Measurements from ENCODE around the gene MOB3B.
A peak's percentile ranks its signal among the peaks of the same experiment; 100 is the strongest.
"Not testable (repeated sequence)": the region's sequence is repeated elsewhere in the genome, so short reads cannot be mapped to it uniquely, and the experiment has no call there.

The MOB3B gene

DNA sequence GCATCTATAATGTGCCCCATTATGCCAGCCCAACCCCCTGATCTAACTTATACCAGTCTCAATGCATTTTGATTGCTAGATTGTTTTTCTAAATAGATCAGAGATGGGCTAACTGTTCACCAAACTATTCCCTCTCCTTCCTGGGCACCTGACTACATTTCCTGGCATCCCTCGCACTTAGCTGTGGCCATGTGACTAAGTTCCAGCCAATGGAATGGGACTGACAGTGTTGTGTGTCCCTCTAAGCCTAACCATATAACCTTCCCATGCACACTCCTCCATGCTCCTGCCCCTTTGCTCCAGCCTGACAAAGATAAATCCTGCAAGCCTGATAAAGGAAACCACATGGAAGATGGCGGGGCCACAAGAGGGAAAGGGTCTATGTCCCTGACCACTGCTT is 17.8 kb downstream of the MOB3B start:
- Histone ChIP-seq H3K4me3 (ENCODE audit: low read length) (no peak overlapping the region), H3K27me3 (ENCODE audit: control insufficient read depth, insufficient read depth, low read length) (no peaks in the 10 kb centered on the region), H3K9ac (ENCODE audit: low read length) (no peak overlapping the region), H3K9me3 (ENCODE audit: control insufficient read depth, low read depth, low read length) (no peaks in the 10 kb centered on the region), H3K36me3 (ENCODE audit: control insufficient read depth, low read depth, low read length) (no peaks in the 10 kb centered on the region), H3K4me1 (ENCODE audit: control insufficient read depth, low read depth, low read length) (no peaks in the 10 kb centered on the region), H3K27ac (ENCODE audit: low read length) (no peak overlapping the region)

GRCh38 chr9:27510780-27511179 is 18.8 kb downstream of the MOB3B start:
- no peaks in the 10 kb centered on the region for H3K9me3 ChIP-seq (ENCODE audit: control insufficient read depth, low read depth, low read length)
- no peaks in the 10 kb centered on the region for H3K36me3 ChIP-seq (ENCODE audit: control insufficient read depth, low read depth, low read length)
- H3K27me3 ChIP-seq (ENCODE audit: control insufficient read depth, insufficient read depth, low read length), result no peaks in the 10 kb centered on the region
- no peak overlapping the region for H3K4me3 ChIP-seq (ENCODE audit: low read length)
- no peaks in the 10 kb centered on the region for H3K4me1 ChIP-seq (ENCODE audit: control insufficient read depth, low read depth, low read length)
- no peak overlapping the region for H3K9ac ChIP-seq (ENCODE audit: low read length)
- no peak overlapping the region for H3K27ac ChIP-seq (ENCODE audit: low read length)

DNA sequence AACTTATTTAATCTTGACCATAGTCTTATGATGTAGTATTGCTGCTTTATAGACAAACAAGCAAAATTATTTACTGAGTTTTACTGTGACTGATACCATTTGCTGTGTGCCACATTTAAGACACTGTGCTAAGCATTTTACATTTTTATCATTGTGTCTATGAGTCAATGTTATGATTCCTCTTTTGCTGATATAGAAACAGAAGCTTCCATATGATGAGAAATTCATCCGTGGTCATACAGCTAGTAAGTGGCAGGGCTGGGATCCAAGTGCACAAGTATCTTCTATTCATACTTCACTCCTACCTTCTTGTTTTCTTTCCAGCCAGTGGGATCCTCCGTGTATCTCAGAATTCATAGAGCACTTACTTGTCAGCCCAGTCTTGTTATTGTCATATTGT is 22.6 kb downstream of the MOB3B start:
- no peaks in the 10 kb centered on the region for H3K36me3 ChIP-seq (ENCODE audit: control insufficient read depth, low read depth, low read length)
- no peaks in the 10 kb centered on the region for H3K27me3 ChIP-seq (ENCODE audit: control insufficient read depth, insufficient read depth, low read length)
- H3K9me3 ChIP-seq (ENCODE audit: control insufficient read depth, low read depth, low read length), result no peaks in the 10 kb centered on the region
- H3K4me1 ChIP-seq (ENCODE audit: control insufficient read depth, low read depth, low read length), result peaks cover 5% of the 10 kb centered on the region
- H3K4me3 ChIP-seq (ENCODE audit: low read length), result no peak overlapping the region
- no peak overlapping the region for H3K27ac ChIP-seq (ENCODE audit: low read length)
- H3K9ac ChIP-seq (ENCODE audit: low read length), result no peak overlapping the region

- Histone ChIP-seq H3K36me3 (ENCODE audit: control insufficient read depth, low read depth, low read length) (no peaks in the 10 kb centered on the region), H3K9me3 (ENCODE audit: control insufficient read depth, low read depth, low read length) (no peaks in the 10 kb centered on the region), H3K27ac (ENCODE audit: low read length) (no peak overlapping the region), H3K27me3 (ENCODE audit: control insufficient read depth, insufficient read depth, low read length) (no peaks in the 10 kb centered on the region), H3K4me1 (ENCODE audit: control insufficient read depth, low read depth, low read length) (peaks cover 5% of the 10 kb centered on the region), H3K4me3 (ENCODE audit: low read length) (no peak overlapping the region), H3K9ac (ENCODE audit: low read length) (no peak overlapping the region)
These were observed 23.9 kb downstream of the MOB3B start for GRCh38 chr9:27505744-27506161.

GRCh38 chr9:27504259-27504658 is 25.4 kb downstream of the MOB3B start:
- H3K4me1 ChIP-seq (ENCODE audit: control insufficient read depth, low read depth, low read length), result peaks cover 14% of the 10 kb centered on the region
- no peaks in the 10 kb centered on the region for H3K9me3 ChIP-seq (ENCODE audit: control insufficient read depth, low read depth, low read length)
- no peak overlapping the region for H3K27ac ChIP-seq (ENCODE audit: low read length)
- no peak overlapping the region for H3K9ac ChIP-seq (ENCODE audit: low read length)
- no peaks in the 10 kb centered on the region for H3K27me3 ChIP-seq (ENCODE audit: control insufficient read depth, insufficient read depth, low read length)
- no peaks in the 10 kb centered on the region for H3K36me3 ChIP-seq (ENCODE audit: control insufficient read depth, low read depth, low read length)
- no peak overlapping the region for H3K4me3 ChIP-seq (ENCODE audit: low read length)

- H3K4me1 ChIP-seq (ENCODE audit: control insufficient read depth, low read depth, low read length), result peaks cover 19% of the 10 kb centered on the region
- H3K4me3 ChIP-seq (ENCODE audit: low read length), result no peak overlapping the region
- no peaks in the 10 kb centered on the region for H3K36me3 ChIP-seq (ENCODE audit: control insufficient read depth, low read depth, low read length)
- H3K9me3 ChIP-seq (ENCODE audit: control insufficient read depth, low read depth, low read length), result no peaks in the 10 kb centered on the region
- H3K27me3 ChIP-seq (ENCODE audit: control insufficient read depth, insufficient read depth, low read length), result no peaks in the 10 kb centered on the region
- H3K27ac ChIP-seq (ENCODE audit: low read length), result no peak overlapping the region
- no peak overlapping the region for H3K9ac ChIP-seq (ENCODE audit: low read length)
These were observed 26.0 kb downstream of the MOB3B start for GRCh38 chr9:27503623-27504022.

- not testable (repeated sequence) for H3K9me3 ChIP-seq (ENCODE audit: control insufficient read depth, low read depth, low read length); H3K9ac ChIP-seq (ENCODE audit: low read length); H3K27me3 ChIP-seq (ENCODE audit: control insufficient read depth, insufficient read depth, low read length); H3K36me3 ChIP-seq (ENCODE audit: control insufficient read depth, low read depth, low read length); H3K4me3 ChIP-seq (ENCODE audit: low read length); H3K27ac ChIP-seq (ENCODE audit: low read length)
- peaks cover 43% of the 10 kb centered on the region for H3K4me1 ChIP-seq (ENCODE audit: control insufficient read depth, low read depth, low read length)
These were observed 28.7 kb downstream of the MOB3B start for GRCh38 chr9:27500902-27501301.

DNA sequence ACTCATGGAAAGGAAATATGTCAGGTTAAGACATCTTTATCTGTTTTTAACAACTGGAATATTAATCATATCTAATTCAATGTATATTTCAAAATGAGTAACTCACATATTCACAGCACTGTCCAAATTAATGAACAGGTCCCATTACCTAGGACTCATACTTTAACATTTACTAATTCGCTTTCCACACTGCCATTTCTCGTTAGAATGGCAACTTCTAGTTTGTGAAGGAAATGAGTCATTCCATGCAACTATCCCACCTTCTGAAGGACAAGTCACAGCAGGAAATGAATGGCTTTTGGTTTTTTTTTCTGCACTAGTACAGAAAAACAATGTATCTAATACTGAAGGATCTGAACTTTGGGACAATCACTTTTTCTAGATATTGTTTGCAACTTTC is 30.2 kb downstream of the MOB3B start:
- H3K27ac ChIP-seq (ENCODE audit: low read length), result no peak overlapping the region
- no peaks in the 10 kb centered on the region for H3K36me3 ChIP-seq (ENCODE audit: control insufficient read depth, low read depth, low read length)
- no peak overlapping the region for H3K9ac ChIP-seq (ENCODE audit: low read length)
- H3K4me3 ChIP-seq (ENCODE audit: low read length), result no peak overlapping the region
- no peaks in the 10 kb centered on the region for H3K27me3 ChIP-seq (ENCODE audit: control insufficient read depth, insufficient read depth, low read length)
- H3K9me3 ChIP-seq (ENCODE audit: control insufficient read depth, low read depth, low read length), result no peaks in the 10 kb centered on the region
- H3K4me1 ChIP-seq (ENCODE audit: control insufficient read depth, low read depth, low read length), result peaks cover 49% of the 10 kb centered on the region

DNA sequence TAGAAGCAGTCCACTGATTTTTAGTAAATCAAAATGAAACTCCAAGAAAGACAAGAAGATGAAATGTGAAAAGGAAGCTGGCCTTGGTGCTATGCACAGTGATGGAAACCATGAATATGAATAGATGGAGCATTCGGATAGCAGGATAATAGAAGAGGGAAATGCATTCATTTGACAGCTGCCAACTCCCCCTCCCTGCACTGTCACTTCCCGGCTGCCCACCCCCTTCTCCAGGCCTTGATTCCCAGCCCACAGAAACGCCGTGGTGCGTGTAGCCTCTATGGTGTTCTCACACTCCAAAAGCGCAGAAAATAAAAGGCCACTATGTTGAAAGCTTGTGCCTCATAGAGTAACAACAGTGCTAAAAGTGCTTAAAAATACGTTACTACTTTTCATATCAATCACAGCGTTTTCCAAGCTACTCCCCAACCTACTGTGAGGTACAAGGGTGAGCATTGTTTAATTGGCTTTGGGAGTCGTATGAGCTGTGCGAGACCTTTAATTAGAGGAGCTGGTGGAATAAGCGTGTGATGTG is 31.7 kb downstream of the MOB3B start:
- H3K9me3 ChIP-seq (ENCODE audit: control insufficient read depth, low read depth, low read length), result no peaks in the 10 kb centered on the region
- H3K4me1 ChIP-seq (ENCODE audit: control insufficient read depth, low read depth, low read length), result peaks cover 44% of the 10 kb centered on the region
- no peak overlapping the region for H3K27ac ChIP-seq (ENCODE audit: low read length)
- H3K36me3 ChIP-seq (ENCODE audit: control insufficient read depth, low read depth, low read length), result no peaks in the 10 kb centered on the region
- peak overlapping the region; percentile 34 for H3K4me3 ChIP-seq (ENCODE audit: low read length)
- H3K27me3 ChIP-seq (ENCODE audit: control insufficient read depth, insufficient read depth, low read length), result no peaks in the 10 kb centered on the region
- no peak overlapping the region for H3K9ac ChIP-seq (ENCODE audit: low read length)

DNA sequence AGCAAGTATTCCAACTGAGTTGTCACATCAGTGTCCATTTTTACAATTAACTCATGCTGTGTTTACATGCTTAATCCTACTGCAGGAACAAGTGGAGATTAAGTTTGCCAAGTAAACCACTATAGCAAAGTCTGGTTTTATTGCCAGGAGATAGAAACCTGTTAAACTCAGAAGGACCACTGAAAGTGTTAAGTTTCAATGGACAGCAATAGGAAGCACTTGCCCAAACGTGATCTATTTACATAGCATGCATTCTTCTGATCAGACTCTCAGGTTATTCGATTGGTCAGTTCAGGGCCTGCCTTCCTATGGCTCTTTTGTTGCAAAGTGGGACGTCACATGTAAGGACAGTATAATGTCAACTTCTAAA is 33.5 kb downstream of the MOB3B start:
- Histone ChIP-seq H3K9ac (ENCODE audit: low read length) (no peak overlapping the region), H3K9me3 (ENCODE audit: control insufficient read depth, low read depth, low read length) (no peaks in the 10 kb centered on the region), H3K27ac (ENCODE audit: low read length) (peak overlapping the region; percentile 6), H3K27me3 (ENCODE audit: control insufficient read depth, insufficient read depth, low read length) (no peaks in the 10 kb centered on the region), H3K4me1 (ENCODE audit: control insufficient read depth, low read depth, low read length) (peaks cover 44% of the 10 kb centered on the region), H3K4me3 (ENCODE audit: low read length) (peak overlapping the region; percentile 34), H3K36me3 (ENCODE audit: control insufficient read depth, low read depth, low read length) (no peaks in the 10 kb centered on the region)

DNA sequence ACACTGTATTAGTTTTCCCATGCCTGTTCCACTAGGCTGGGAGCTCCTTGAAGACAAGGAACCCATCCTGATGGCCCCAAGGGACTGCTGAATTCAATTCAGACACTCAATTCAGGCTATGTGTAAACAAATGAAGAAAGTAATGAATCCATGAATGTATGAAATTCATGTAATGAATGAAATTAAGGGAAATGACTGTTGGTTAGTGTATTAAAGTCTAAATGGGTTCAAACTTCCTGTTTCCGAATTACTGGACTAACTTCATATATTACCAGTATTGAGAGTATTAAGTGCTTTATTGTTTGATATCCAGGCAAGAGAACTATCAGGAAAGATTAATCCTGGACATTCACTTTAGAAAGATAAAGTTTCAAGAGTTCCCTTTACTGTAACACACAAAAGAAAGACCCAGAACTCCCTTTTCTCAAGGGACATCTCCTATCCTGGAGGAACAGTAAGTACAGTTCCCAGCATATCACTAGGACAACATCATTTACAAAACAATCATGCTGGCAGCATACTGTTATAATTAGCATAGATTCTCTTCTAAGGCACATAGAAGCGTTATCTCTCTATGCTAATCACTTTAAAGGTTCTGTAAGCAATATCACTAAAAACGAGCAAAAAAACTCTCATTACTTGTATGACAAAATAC is 34.0 kb downstream of the MOB3B start:
- peak overlapping the region; percentile 6 for H3K27ac ChIP-seq (ENCODE audit: low read length)

DNA sequence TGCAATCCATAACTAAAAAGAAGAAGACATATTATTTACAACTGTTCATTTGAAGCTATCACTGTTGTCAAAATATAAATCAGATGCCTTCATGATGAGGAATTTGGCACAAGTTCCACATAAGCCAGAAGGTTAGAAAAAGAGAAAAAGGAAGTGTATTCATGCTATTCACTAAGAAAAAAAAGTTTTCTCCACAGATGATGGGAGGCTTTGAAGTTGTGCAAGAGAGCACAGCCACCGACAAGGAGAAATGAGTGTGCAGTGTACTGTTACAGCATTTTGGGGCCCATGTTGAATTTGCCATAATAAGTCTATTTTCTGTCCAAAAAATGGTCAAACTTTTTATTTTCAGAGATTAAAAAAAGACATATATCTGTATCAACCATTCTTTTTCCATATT is 38.5 kb downstream of the MOB3B start:
- Histone ChIP-seq H3K27me3 (ENCODE audit: control insufficient read depth, insufficient read depth, low read length) (no peaks in the 10 kb centered on the region), H3K27ac (ENCODE audit: low read length) (no peak overlapping the region), H3K4me3 (ENCODE audit: low read length) (no peak overlapping the region), H3K4me1 (ENCODE audit: control insufficient read depth, low read depth, low read length) (peaks cover 44% of the 10 kb centered on the region), H3K36me3 (ENCODE audit: control insufficient read depth, low read depth, low read length) (no peaks in the 10 kb centered on the region), H3K9me3 (ENCODE audit: control insufficient read depth, low read depth, low read length) (no peaks in the 10 kb centered on the region), H3K9ac (ENCODE audit: low read length) (no peak overlapping the region)

More for the DNA sequence above, 34.0 kb downstream of the MOB3B start:
- H3K4me3 ChIP-seq (ENCODE audit: low read length), result peak overlapping the region; percentile 34
- no peak overlapping the region for H3K9ac ChIP-seq (ENCODE audit: low read length)
- H3K9me3 ChIP-seq (ENCODE audit: control insufficient read depth, low read depth, low read length), result no peaks in the 10 kb centered on the region
- no peaks in the 10 kb centered on the region for H3K27me3 ChIP-seq (ENCODE audit: control insufficient read depth, insufficient read depth, low read length)
- no peaks in the 10 kb centered on the region for H3K36me3 ChIP-seq (ENCODE audit: control insufficient read depth, low read depth, low read length)
- peaks cover 48% of the 10 kb centered on the region for H3K4me1 ChIP-seq (ENCODE audit: control insufficient read depth, low read depth, low read length)
